Measurements from ENCODE around the gene TFF2. TPM values are rescaled to one million over a fixed set of nuclear protein-coding genes. Genes with fewer than 3 reads are reported as not detected.

Gene TFF2
- polyA plus RNA-seq, 1 donor (not counting 4 experiments of a cell fraction or from before 2014, with no cell fraction given) = not detected

GRCh38 chr21:42347601-42348327 lies 3.0 kb downstream of the TFF2 start:
- Histone ChIP-seq H3K9me1 (ENCODE audit: control insufficient read depth, extremely low read depth, insufficient read depth, low read length) (no peaks in the 10 kb centered on the region), H3K79me2 (ENCODE audit: control insufficient read depth, insufficient read depth, low read length) (no peaks in the 10 kb centered on the region), H2AFZ (ENCODE audit: control insufficient read depth, low read length) (no peak overlapping the region), H3K27me3 (ENCODE audit: control insufficient read depth, extremely low read depth, insufficient read depth, low read length) (no peaks in the 10 kb centered on the region), H3K36me3 (ENCODE audit: control insufficient read depth in 2 of 2, extremely low read depth in 1 of 2, insufficient read depth in 2 of 2, low read length in 2 of 2) (no peaks in the 10 kb centered on the region), H3K27ac (ENCODE audit: control insufficient read depth, insufficient read depth, low read length) (no peak overlapping the region), H3K4me3 (ENCODE audit: control insufficient read depth in 2 of 3, extremely low read depth in 1 of 3, insufficient read depth in 2 of 3, low read depth in 1 of 3, low read length in 3 of 3) (no peak overlapping the region), H3K4me2 (ENCODE audit: control insufficient read depth, extremely low read depth, insufficient read depth, low read depth, low read length) (no peak overlapping the region), H3K4me1 (ENCODE audit: control insufficient read depth, extremely low read depth, insufficient read depth, low read length) (no peaks in the 10 kb centered on the region), H3K9me3 (ENCODE audit: control insufficient read depth, low read depth, low read length) (no peaks in the 10 kb centered on the region), H4K20me1 (ENCODE audit: control insufficient read depth, extremely low read depth, insufficient read depth, low read length) (no peaks in the 10 kb centered on the region), H3K9ac (ENCODE audit: control insufficient read depth, extremely low read depth, insufficient read depth, low read length) (no peak overlapping the region)
- no peak for TF ChIP-seq EZH2 (IDR thresholded peaks at IDR 0.05; ENCODE audit: low read length)
- no peak for TF ChIP-seq CTCF (optimal IDR thresholded peaks at IDR 0.05 in 1 of 3, IDR thresholded peaks at IDR 0.05 in 1 of 3, conservative IDR thresholded peaks at IDR 0.05 in 1 of 3; ENCODE audit: extremely low read depth in 1 of 3, insufficient read depth in 2 of 3, low read length in 3 of 3)
- no peak for FAIRE-seq
- DNase-seq (ENCODE audit: low read depth, low spot score) = no peak
- dilution Hi-C loops (cut with MboI; ENCODE audit: extremely low pct_ligation_motif_present, low sequenced_read_pairs) = loop anchor here (10.0 kb wide), 1 partner anchor 77 kb away; no protein-coding TSS in a partner anchor

GRCh38 chr21:42346866-42347600 lies 3.8 kb downstream of the TFF2 start:
- Histone ChIP-seq H3K9me1 (ENCODE audit: control insufficient read depth, extremely low read depth, insufficient read depth, low read length) (no peaks in the 10 kb centered on the region), H3K9ac (ENCODE audit: control insufficient read depth, extremely low read depth, insufficient read depth, low read length) (no peak overlapping the region), H3K9me3 (ENCODE audit: control insufficient read depth, low read depth, low read length) (no peaks in the 10 kb centered on the region), H3K4me2 (ENCODE audit: control insufficient read depth, extremely low read depth, insufficient read depth, low read depth, low read length) (no peak overlapping the region), H3K36me3 (ENCODE audit: control insufficient read depth in 2 of 2, extremely low read depth in 1 of 2, insufficient read depth in 2 of 2, low read length in 2 of 2) (no peaks in the 10 kb centered on the region), H3K27me3 (ENCODE audit: control insufficient read depth, extremely low read depth, insufficient read depth, low read length) (no peaks in the 10 kb centered on the region), H3K79me2 (ENCODE audit: control insufficient read depth, insufficient read depth, low read length) (no peaks in the 10 kb centered on the region), H4K20me1 (ENCODE audit: control insufficient read depth, extremely low read depth, insufficient read depth, low read length) (no peaks in the 10 kb centered on the region), H3K4me1 (ENCODE audit: control insufficient read depth, extremely low read depth, insufficient read depth, low read length) (no peaks in the 10 kb centered on the region), H3K27ac (ENCODE audit: control insufficient read depth, insufficient read depth, low read length) (no peak overlapping the region), H3K4me3 (ENCODE audit: control insufficient read depth in 2 of 3, extremely low read depth in 1 of 3, insufficient read depth in 2 of 3, low read depth in 1 of 3, low read length in 3 of 3) (no peak overlapping the region), H2AFZ (ENCODE audit: control insufficient read depth, low read length) (no peak overlapping the region)
- FAIRE-seq (no peak), DNase-seq (ENCODE audit: low read depth, low spot score) (no peak)
- dilution Hi-C loops (cut with MboI; ENCODE audit: extremely low pct_ligation_motif_present, low sequenced_read_pairs) = loop anchor here (10.0 kb wide), 1 partner anchor 78 kb away; no protein-coding TSS in a partner anchor
- TF ChIP-seq EZH2 (IDR thresholded peaks at IDR 0.05; ENCODE audit: low read length) = no peak
- TF ChIP-seq CTCF (optimal IDR thresholded peaks at IDR 0.05 in 1 of 3, IDR thresholded peaks at IDR 0.05 in 1 of 3, conservative IDR thresholded peaks at IDR 0.05 in 1 of 3; ENCODE audit: extremely low read depth in 1 of 3, insufficient read depth in 2 of 3, low read length in 3 of 3) = no peak

Data from keratinocyte (primary cell).